Stimulated activated CD4-positive, alpha-beta T cell treated with anti-CD3 and anti-CD28 coated beads, TNF-alpha, amount 100 ng/mL, for 24 hours (primary cell): ENCODE results near the gene GART.
"Not testable (repeated sequence)": the region's sequence is repeated elsewhere in the genome, so short reads cannot be mapped to it uniquely, and the experiment has no call there.

Experiments
- DNase-seq, 3 experiments: peaks; one replicate each; pipeline ENCODE4 v3.0.0-alpha.2; 2020; ENCODE audit warnings: low read depth in 3 of 3

The GART gene

DNA sequence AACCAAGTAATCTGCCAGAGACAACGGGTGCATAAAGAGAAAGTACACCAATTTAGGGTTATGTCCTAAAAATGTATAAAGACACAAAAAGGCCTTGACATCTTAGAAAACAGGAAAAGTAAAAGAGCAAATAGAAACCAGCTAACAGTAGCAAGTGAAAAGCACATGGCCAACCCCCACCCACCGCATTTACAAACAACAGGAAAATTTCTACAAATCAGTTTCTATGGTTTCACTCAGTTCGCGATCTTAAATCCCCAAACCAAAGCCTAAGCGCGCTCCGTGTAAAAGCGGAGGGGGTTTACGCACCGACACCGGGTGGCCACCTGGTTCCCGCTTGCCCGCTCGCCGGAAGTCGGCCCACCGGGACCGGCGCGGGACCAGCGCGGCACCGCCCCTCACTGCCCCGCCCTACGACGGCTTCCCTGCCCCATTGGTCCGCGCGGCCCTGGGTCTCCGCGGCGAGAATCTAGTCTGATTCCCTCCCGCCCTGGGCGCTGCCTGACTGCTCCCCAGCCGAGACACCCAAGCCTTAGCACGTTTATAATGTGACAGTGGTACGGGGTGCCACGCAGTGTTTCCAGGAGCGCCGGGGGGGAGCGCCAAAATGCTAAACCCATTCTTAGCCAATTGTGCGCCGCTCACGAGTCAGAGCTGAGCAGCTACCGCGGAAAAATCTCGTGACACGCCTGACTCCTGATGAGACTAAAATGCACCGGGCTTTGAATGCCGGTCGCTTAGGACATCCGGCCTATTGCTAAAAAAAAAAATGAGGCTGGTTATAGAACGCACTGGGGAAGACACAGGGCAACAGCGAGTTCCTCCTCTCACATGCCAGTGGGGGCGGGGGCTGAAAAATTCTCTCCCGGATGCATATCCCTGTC lies at the start of gene GART:
GART (minus strand) TSS at position 362 of the 884 bp plus-strand sequence. CDS start 2,802 bp downstream, outside the sequence.
- peak; percentile 69 to 85 (median 70) for DNase-seq

DNA sequence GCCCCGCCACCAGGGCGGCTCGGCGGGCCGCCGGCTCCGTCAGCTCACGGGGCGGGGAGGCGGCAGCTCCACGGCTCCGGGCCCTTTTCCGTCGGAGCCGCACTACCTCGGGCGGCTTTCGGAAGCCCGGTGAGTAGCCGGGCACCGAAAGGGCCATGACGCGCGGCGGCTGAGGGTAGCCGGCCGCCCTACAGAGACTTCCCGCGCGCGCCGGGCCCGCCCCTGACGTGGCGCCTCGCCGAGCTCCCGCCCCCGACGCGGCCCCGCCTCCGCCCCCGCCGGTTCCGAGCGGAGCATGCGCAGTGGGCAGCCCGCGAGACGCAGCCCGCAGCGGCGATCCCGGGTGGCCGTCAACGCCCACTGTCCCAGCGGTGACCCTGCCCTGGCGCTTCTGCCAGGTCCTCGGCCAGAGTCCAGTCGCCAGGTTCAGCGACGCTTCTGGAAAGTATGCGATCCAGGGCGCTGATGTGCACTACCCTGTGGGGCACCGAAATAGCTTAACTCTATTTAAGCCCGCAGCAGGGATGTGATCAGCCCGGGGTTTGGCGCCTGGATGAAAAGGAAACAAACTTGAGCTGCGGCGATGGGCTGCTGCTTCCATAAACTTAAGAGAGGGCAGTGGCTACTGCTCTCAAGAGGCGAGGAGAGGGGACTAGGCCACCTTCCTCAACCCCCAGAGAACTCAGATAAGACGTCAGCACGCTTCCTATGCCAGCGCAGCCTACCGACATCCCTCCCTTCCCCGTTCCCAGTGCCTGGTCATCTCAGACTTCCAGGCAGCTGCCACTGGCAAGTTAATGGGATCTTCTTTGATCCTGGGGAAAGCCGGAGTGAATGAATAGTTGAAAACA lies 46.8 kb upstream of the GART start, which contains the start of gene DONSON:
DONSON (minus strand) TSS at position 200 of the 851 bp plus-strand sequence; CDS start at position 157, 43 bp downstream.
- peak; percentile 70 to 84 (median 78) for DNase-seq

DNA sequence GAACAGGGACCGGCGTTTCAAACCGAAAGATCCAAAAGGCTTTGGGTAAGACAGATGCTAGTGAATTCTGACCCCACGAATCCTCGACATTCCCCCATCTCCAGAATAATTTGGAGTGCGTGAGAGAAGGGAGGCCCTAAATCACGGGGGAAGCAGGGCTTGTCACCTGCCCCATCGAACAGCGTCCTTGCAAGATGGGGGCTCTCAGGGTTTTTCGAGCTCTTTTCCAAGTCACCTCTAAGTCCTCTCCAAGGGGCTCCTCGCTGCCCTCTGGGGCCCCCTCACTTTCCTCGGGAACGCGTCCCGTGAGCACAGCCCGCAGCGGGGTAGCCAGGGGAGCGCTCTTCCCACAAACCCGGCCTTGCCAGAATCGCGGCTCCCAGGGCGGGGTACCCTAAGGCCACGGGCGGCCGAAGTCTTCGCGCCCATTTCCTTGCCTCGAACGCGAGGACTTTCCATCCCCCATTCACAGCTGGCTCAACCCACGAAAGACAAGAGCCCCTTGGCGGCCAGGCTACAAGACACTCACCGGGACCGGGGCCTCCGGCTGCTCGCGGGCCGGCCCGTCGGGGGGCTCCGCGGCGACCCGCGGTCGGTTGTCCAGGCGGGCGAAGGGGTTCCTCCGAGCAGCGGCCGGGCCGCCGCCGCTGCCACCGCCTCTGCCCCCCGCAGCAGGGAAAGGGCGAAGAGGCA lies 46.0 kb upstream of the GART start:
- peak in 1 of 3 experiments; percentile 18 for DNase-seq

DNA sequence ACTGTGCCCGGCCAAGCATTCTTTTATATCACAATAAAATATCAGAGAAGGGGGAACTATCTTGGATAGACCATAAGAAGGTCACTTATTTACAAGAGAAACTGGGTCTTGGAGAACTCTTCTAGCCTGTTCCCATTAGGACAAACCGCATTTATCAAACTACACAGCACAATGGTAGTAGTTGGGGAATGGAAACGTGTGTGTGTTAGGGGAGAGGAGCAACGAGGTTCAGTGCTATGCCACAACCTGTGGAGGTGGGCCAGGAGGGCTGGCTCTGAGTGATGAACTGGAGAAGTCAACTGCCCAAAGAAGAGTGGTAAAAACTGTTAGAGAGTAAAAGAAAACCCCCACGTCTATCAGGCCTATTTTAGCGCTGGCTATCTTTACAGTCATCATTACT lies 45.0 kb upstream of the GART start:
- no peak for DNase-seq

DNA sequence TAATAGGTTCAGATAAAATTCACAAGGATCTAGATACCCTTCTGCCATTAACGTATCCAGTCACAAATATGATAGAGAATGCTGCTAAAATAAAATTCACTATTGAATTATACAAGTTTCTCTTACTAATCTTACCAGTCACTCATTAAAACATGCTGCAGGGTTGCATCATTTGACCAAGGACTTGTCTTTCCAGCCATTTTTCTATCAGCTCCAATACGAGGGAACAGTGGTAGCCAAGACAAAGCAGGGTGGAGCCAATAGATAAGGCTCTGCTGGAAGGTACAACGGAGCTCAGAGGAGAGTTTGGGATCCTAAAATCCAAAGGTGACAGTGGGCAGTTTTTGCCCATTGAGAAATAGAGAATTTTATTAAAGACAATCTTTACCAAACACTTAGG lies 42.5 kb upstream of the GART start:
- no peak for DNase-seq

DNA sequence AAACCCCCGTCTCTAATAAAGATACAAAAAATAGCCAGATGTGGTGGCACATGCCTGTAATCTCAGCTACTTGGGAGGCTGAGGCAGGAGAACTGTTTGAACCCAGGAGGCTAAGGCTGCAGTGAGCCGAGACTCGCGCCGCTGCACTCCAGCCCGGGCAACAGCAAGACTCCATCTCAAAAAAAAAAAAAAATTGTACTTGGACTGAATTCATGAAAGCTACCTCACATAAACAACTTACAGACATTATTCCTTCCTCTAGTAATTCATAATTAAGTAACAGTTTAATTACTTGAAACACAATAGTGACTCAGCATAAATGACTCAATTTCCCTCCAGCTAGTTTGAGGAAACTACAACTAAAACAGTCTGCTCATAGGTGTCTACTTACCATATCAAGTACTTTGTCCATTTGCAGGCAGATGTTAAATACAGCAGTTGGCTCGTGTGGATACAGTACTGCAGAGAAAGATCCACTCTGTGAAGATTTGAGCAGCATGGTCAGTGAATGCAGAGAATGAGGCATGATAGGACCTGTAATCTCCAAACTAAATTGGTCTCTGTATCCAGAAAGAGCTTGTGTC lies 37.1 kb upstream of the GART start:
- DNase-seq: no peak

DNA sequence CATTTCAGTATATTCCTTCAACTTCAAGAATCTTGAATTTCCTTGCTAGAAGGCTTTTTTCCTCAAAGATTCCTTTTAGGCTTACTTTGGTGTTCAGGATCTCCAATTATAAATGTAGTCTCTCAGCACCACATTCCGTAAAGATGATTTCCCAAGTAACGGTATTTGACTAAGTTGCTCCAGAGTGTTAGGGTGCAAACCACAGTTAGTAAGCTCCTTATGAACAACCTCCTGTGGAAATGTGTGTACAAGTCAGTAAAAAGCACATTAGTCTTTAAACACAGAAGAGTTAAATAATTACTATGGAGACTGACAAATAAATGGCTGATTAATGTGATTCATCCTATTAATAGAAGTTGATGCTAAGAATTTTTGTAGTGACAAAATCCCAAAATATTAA lies 36.3 kb upstream of the GART start:
- no peak for DNase-seq

DNA sequence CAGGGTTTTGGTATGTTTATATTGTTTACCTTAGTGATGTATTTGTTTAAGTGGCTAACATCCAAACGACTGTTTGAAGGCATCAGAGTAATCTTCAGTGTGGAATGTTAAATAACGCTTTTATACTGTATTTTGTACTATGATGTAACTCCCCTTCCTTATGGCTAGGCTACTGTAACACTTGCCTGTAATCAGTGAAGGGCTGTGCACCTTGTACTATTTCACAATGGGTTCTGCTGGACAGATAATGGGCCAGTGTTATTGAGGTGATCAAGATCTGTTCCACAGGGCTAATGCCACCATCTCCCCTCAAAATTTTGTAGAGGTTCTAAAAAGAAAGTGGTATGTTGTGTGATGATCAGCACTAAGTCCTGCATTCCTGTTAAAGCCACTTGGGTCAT lies 34.8 kb upstream of the GART start:
- DNase-seq: not testable (repeated sequence)

DNA sequence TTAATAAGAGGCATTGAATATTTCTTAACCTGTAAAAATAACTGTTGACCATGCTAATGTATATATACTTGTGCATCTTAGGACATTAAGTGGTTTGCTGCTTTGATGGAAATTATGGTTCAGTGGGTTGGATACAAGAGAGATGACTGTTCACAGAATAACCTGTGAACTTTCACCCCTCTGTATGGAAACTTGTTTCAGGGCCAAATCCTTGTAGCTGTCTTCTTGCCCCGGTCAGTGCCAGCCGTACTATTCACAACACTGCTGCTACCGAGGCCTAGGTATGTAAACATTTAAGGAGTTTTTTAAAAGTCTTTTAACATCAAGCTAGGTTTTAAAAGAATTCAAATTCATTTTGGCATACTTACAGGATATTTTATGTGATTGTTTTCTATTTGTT lies 30.4 kb upstream of the GART start:
- no peak for DNase-seq

DNA sequence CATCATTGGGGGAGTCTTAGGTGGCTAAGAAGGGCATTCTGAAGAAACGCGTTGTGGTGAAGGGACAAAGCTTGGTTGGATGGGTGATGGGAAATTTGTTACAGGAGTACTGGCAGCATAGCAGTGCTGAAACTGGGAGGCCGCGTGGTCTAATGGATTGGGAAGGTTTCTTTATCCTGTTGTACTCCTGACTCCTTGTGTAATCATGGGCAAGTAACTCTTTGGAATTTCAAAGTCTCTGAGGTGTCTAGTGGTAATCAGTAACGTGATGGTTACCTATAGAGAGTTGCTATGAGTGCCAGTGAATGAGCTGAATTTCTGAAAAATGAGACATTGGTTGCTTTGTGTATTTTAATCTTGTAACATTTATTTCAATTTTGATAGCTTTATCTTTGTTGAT lies 28.1 kb upstream of the GART start:
- DNase-seq: no peak

DNA sequence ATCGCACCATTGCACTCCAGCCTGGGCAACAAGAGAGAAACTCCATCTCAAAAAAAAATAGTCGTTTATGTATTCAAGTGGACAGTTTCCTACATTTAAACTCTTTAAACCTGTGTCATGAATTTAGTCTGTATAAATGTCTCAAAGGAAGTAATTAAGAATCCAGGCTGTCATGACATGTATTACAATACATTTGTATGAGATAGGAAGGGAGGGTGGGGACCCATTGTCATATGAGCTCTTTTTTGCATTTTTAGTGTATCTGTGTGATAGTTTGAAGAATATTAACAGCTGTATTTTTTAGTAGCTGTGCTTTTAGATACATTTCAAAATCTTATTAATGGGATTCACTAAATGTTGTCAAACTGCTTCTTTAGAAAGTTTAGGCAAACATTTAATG lies 26.5 kb upstream of the GART start:
- DNase-seq: no peak

DNA sequence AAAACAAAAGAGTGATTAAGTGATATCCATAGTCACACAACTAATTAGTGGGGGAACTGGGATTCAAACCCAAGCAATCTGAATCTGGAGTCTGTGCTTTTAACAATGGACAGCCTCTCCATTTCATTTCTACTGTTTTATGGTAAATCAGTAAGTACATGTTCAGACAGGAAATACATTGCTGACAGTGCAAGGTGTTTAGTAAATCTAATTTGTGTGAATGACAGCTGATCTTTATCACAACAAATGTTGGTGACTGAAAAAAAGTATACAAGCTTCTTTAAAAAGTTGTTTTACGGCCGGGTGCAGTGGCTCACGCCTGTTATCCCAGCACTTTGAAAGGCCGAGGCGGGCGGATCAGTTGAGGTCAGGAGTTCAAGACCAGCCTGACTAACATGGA lies 26.0 kb upstream of the GART start:
- DNase-seq: no peak

DNA sequence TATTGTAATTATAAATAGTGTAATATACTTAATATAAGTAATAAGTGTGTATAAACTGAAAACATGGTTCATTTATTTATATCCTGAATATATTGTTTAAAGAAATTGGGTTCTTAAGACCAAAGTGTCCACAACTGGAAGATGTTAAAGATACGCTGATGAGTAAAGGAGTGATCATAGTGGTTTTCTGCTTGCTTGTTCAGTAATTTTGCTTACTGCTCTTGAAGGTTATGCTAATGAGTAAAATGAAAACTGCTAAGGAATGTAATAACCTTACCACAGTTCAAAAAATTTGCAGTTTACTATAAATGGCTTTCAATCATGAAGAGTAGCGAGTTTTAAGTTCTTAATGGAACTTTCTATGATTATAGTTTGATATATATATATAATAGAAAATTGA lies 24.6 kb upstream of the GART start:
- no peak for DNase-seq

DNA sequence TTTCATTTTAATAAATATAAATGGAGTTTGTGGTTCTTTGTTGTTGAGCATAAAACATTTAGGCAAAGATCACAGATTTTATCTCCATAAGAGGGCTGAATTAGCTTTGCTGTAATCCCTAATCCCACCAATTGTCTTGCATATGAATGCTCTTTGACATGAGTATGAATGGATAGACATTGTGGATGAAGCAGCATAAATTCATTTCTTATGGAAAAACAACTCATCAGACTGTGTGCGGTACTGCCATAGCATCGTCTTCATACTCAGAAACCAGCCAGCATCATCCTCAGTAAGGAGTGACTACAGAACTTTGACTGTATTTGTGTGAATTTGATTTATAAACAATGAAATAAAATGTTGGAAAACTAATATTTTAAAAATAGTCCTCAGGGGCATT lies 20.5 kb upstream of the GART start:
- no peak for DNase-seq

DNA sequence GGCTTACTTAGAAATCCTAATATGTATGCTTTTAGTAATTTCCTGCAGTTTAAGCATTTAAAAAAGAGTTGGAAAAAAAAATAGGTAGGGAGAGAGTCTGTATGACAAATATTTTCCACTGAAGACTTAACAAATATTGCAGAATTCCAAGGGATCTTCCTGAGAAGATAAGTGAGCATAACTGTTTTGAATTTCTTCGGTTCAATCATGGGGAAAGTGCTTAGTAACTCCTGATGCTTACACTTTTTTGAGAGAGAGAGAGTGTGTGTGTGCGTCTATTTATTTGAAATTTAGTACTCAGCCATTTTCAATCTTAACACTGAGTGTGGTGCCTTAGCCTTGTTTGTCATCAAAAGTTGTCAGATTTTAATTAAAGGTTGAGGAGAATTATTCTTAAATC lies 19.5 kb upstream of the GART start:
- DNase-seq: no peak

DNA sequence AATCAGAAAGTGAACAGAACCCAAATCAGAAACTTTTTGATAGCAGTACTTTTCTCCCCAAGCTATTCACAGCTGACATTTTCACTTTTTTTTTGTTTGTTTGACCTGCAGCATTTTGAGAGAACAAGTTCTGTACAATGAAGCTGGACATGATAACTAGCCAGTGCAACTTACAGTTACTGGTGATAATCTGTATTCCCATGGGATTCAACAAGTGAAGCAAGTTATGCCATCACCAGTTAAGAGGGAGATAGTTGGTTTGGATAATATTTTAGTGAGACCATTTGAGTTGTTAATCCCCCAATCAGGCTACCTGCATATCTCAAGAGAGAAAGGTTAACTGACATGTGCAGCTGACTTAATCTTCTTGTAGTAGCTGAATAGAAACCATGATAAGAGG lies 19.0 kb upstream of the GART start:
- no peak for DNase-seq

DNA sequence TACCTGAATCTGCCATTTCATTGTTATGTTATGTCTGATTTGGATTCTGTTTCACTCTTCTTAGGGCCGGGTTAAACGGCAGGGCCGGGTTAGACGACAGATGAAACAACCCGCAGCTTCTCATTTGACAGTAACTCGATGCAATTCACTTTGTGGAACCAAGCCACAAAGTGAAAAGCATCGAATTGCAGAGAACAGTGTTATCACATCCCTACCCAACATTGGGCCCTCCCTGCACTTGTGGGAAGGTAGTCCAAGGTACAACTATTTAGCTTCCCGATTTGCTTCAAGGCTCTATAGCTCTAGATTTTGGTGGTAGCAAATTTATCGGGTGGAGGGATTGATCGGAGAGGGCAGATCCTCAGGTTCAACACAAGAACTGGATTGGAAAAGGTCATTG lies 17.9 kb upstream of the GART start:
- no peak for DNase-seq

DNA sequence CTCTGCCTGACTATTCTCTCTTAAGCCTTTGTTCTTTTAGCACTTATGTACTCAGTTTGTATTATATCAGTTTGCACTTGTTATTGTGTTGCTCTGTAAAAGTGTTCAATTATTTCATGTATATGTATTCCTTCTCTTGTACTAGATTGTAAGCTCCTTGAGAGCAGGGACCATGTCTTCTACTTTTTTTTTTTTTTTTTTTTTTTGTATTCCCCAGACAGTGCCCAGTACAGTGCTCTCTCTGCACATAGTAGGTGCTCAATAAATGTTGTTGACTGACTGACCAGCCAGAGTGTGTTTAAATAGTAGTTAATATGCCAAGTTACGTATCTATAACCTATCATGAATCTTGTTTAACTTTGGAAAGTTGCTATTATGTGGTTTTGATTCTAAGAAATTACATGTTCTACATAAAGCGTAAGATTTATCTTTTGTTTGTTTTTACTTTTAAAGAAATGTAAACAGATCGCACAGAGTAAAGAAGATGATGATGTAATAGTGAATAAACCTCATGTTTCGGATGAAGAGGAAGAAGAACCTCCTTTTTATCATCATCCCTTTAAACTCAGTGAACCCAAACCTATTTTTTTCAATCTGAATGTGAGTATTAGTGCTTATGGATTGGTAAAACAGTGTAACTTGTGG lies 17.0 kb upstream of the GART start:
- DNase-seq: no peak

DNA sequence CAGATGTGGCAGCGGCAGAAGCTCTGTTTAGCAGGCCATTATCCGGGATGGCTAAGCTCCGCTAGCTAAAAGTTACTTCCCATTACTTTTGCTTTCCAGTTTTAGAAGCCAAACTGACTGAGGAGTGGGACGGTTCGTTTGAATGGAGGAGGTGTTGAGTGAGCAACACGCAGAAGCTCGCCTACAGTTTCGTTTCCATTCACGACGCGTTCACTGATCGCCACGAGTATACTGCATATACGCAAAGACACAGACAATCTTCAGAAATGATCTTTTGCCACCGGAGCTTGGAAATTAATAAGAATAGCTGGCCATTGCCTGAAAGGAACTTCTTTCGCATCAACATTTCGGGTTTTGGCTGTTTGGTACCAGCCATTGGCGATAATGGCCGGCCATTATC lies 15.5 kb upstream of the GART start:
- DNase-seq: no peak

DNA sequence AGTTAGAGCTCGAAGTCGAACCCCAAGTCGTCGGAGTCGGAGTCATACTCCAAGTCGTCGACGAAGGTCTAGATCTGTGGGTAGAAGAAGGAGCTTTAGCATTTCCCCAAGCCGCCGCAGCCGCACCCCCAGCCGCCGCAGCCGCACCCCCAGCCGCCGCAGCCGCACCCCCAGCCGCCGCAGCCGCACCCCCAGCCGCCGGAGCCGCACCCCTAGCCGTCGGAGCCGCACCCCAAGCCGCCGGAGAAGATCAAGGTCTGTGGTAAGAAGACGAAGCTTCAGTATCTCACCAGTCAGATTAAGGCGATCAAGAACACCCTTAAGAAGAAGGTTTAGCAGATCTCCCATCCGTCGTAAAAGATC lies 13.0 kb upstream of the GART start:
- DNase-seq: no peak

DNA sequence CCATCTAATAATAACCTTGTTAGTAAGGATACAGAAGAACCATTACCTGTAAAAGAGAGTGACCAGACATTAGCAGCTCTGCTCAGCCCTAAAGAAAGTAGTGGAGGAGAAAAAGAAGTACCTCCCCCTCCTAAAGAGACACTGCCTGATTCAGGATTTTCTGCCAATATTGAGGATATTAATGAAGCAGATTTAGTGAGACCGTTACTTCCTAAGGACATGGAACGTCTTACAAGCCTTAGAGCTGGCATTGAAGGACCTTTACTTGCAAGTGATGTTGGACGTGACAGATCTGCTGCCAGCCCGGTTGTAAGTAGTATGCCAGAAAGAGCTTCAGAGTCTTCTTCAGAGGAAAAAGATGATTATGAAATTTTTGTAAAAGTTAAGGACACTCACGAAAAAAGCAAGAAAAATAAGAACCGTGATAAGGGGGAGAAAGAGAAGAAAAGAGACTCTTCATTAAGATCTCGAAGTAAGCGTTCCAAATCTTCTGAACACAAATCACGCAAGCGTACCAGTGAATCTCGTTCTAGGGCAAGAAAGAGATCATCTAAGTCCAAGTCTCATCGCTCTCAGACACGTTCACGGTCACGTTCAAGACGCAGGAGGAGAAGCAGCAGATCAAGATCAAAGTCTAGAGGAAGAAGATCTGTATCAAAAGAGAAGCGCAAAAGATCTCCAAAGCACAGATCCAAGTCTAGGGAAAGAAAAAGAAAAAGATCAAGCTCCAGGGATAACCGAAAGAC lies 12.5 kb upstream of the GART start:
- no peak for DNase-seq
